GM12878 (cell line): ENCODE data around the gene LILRB1. TPM values are rescaled to one million over a fixed set of nuclear protein-coding genes. Genes with fewer than 3 reads are reported as not detected.
A peak's percentile ranks its signal among the peaks of the same experiment; 100 is the strongest.
"Not testable (repeated sequence)": the region's sequence is repeated elsewhere in the genome, so short reads cannot be mapped to it uniquely, and the experiment has no call there.

Experiments
- ATAC-seq: fragments of 200-7000 bp; cut with Tn5 transposase; 3 replicates; pipeline ENCODE4 v1.9.1; 2020; ENCODE audit warnings: mild to moderate bottlenecking, moderate library complexity
- BruUV-seq: library from RNA; stranded (reverse); fragments of 400-500 nt; replicated peaks from 2 replicates; lab custom pipeline; 2021; lab: Mats Ljungman, UMichigan
- CTCF ChIA-PET: fragments of 300-600 bp; sonication (Branson Sonifier 250); formaldehyde crosslinking; extraction: SDS; loops from one replicate; lab custom pipeline; 2021; ENCODE audit warnings: inconsistent platforms; lab: Yijun Ruan, JAX
- POLR2A ChIA-PET: fragments of 350-600 bp; formaldehyde crosslinking; extraction: SDS; loops from one replicate; lab custom pipeline; 2021; ENCODE audit warnings: inconsistent platforms; lab: Charles Lee
- RAD21 ChIA-PET: fragments of 300-600 bp; sonication (Branson Sonifier 250); formaldehyde crosslinking; loops from one replicate; lab custom pipeline; 2023; ENCODE audit warnings: antibody characterized with exemption; ENCODE audit not compliant: unreplicated experiment; lab: Charles Lee
- SMC1A ChIA-PET: fragments of 300-600 bp; sonication (Branson Sonifier 250); formaldehyde crosslinking; loops from one replicate; lab custom pipeline; 2023; ENCODE audit not compliant: unreplicated experiment, uncharacterized antibody; lab: Charles Lee
- DNase-seq: peaks from one replicate; pipeline ENCODE4 v3.0.0-alpha.2; 2011; ENCODE audit warnings: low read depth, low spot score
- FAIRE-seq: peaks from 3 replicates; lab custom pipeline; 2011; peaks lifted over from hg19 to GRCh38; lab: Jason Lieb, UNC
- H2AFZ ChIP-seq: 2 replicates; pipeline ENCODE4 v1.6.0; 2011; ENCODE audit warnings: low read depth, low read length, control low read depth; ENCODE audit not compliant: control insufficient read depth
- H3K27ac ChIP-seq: 2 replicates; pipeline ENCODE4 v1.5.1; 2011; ENCODE audit warnings: control low read depth; ENCODE audit not compliant: control insufficient read depth, insufficient read depth
- H3K27me3 ChIP-seq, 2 experiments: replicated peaks in 1 of 2; 2 replicates each; pipeline versions ENCODE4 v1.6.0 to v1.6.1; 2011; ENCODE audit warnings: low read length in 1 of 2; ENCODE audit not compliant: control insufficient read depth in 2 of 2, insufficient read depth in 2 of 2
- H3K36me3 ChIP-seq, 2 experiments: 2 replicates each; pipeline ENCODE4 v1.5.1; 2011; ENCODE audit warnings: low read length in 1 of 2; ENCODE audit not compliant: control insufficient read depth in 2 of 2, insufficient read depth in 2 of 2
- H3K4me1 ChIP-seq: 2 replicates; pipeline ENCODE4 v1.6.1; 2011; ENCODE audit warnings: mild to moderate bottlenecking, low read length, moderate library complexity, mixed read lengths; ENCODE audit not compliant: control insufficient read depth, insufficient read depth
- H3K4me2 ChIP-seq: 2 replicates; pipeline ENCODE4 v1.6.0; 2011; ENCODE audit warnings: control low read depth; ENCODE audit not compliant: control insufficient read depth, insufficient read depth
- H3K4me3 ChIP-seq: fragments of 200-600 bp; sonication (generic); 2 replicates; pipeline ENCODE4 v1.5.1; 2016
- H3K79me2 ChIP-seq: 2 replicates; pipeline ENCODE4 v1.6.0; 2011; ENCODE audit warnings: low read length; ENCODE audit not compliant: control insufficient read depth, insufficient read depth
- H3K9ac ChIP-seq: 2 replicates; pipeline ENCODE4 v1.8.0; 2011; ENCODE audit warnings: low read length, control low read depth, mixed read lengths; ENCODE audit not compliant: control insufficient read depth, insufficient read depth
- H3K9me3 ChIP-seq: replicated peaks from 3 replicates; pipeline ENCODE4 v1.5.1; 2011; ENCODE audit warnings: mild to moderate bottlenecking, low read length; ENCODE audit not compliant: control insufficient read depth, insufficient read depth
- H4K20me1 ChIP-seq: 2 replicates; pipeline ENCODE4 v1.6.0; 2011; ENCODE audit not compliant: control insufficient read depth, insufficient read depth
- STAT3 ChIP-seq: IDR thresholded peaks from 2 replicates; pipeline ENCODE4 v1.6.1; 2011; ENCODE audit warnings: low read depth, low read length, improper control_type of control experiment
- WGBS: methylation state at CpG from one replicate; pipeline ENCODE4 v1.1.6; 2016; ENCODE audit warnings: low lambda C conversion rate; ENCODE audit not compliant: insufficient replicate concordance, insufficient coverage; ENCODE audit errors: missing lambda C conversion rate; 5-methylcytosine and 5-hydroxymethylcytosine counted together
- in situ Hi-C: fragments of 300-500 bp; cut with MboI; formaldehyde crosslinking; loops from 9 replicates; pipeline ENCODE4 v1.14.3; 2018; ENCODE audit warnings: mixed read lengths
- intact Hi-C: fragments of 100-400 bp; cut with micrococcal nuclease; formaldehyde crosslinking; loops from one replicate; pipeline ENCODE4 v1.14.2; 2022; ENCODE audit not compliant: unreplicated experiment
- polyA plus RNA-seq, 11 experiments: library from polyadenylated mRNA; depleted of rRNA in 4 of 11; unstranded in 6 of 11; stranded (reverse) in 5 of 11; fragments of >200 nt; fragmentation: Nextera tagmentation in 4 of 11; fragmentation: Illumina TruSeq in 1 of 11; extraction: Ambion mirVana in 4 of 11; extraction: Trizol in 1 of 11; gene quantifications; 1 replicate in 1 of 11; 2 replicates in 10 of 11; pipeline versions ENCODE4 v1.2.1 to v1.2.3, GENCODE V29; 2011 to 2016; ENCODE audit warnings: inconsistent platforms in 2 of 11, missing spikeins in 2 of 11, low read depth in 1 of 11
- total RNA-seq, 4 experiments: library from RNA; depleted of rRNA in 3 of 4; stranded (reverse); fragments of >200 nt in 3 of 4; fragmentation: Illumina TruSeq in 1 of 4; extraction: Trizol in 1 of 4; gene quantifications; 2 replicates each; pipeline versions ENCODE4 v1.2.1 to v1.2.3, GENCODE V29; 2013 to 2021

The LILRB1 gene
- total and polyA plus RNA-seq, 10 of the 15 experiments (the other 5 are each of a cell fraction or from before 2014, with no cell fraction given): 4.9 to 92.2 (median 50.1) TPM

- Histone ChIP-seq H3K27ac (no peak overlapping the region; the same call in 1 of the 2 replicates), H3K9me3 (no peaks in the 10 kb centered on the region), H3K4me1 (peaks cover 21% of the 10 kb centered on the region), H3K79me2 (peaks cover 13% of the 10 kb centered on the region), H3K9ac (no peak overlapping the region), H3K27me3 (no peaks in the 10 kb centered on the region), H3K4me2 (no peak overlapping the region), H3K36me3 (peaks cover 16% of the 10 kb centered on the region in 2 experiments; a peak in 3 of 4 replicates), H3K4me3 (no peak overlapping the region), H2AFZ (no peak overlapping the region), H4K20me1 (no peaks in the 10 kb centered on the region)
- no TSS peak for BruUV-seq
- ChIA-PET POLR2A (interaction anchor here (0.8 kb wide), 1 partner anchor 11 kb away, joined by 3 read pairs; no protein-coding TSS in a partner anchor), CTCF (interaction anchor here (0.6 to 1.2 kb wide), 3 partner anchors 20 to 154 kb away, joined by 3 to 4 read pairs (median 3); no protein-coding TSS in a partner anchor), RAD21 (interaction anchor here (0.7 to 1.7 kb wide), 2 partner anchors 13 to 151 kb away, joined by 3 to 8 read pairs; no protein-coding TSS in a partner anchor), SMC1A (interaction anchor here (1.1 to 1.6 kb wide), 2 partner anchors 15 to 16 kb away, joined by 3 to 6 read pairs; no protein-coding TSS in a partner anchor)
- ATAC-seq (peak; percentile 78), DNase-seq (no peak), FAIRE-seq (no peak)
- in situ Hi-C loops (loop anchor here (5.0 kb wide), 1 partner anchor 351 kb away; the partner anchor contains the start of gene LILRB2), intact Hi-C loops (no loop called here)
- WGBS: 26% methylated on average over 7 of the region's 7 CpGs
- TF ChIP-seq STAT3: no peak
These were observed 3.1 kb downstream of the LILRB1 start for GRCh38 chr19:54633401-54633800.

GRCh38 chr19:54636081-54636480 is 5.8 kb downstream of the LILRB1 start:
- not testable (repeated sequence) for BruUV-seq, FAIRE-seq
- 91% methylated on average over 5 of the region's 12 CpGs for WGBS

More at GRCh38 chr19:54636081-54636480, 5.8 kb downstream of the LILRB1 start:
- H3K4me1 ChIP-seq, H3K79me2 ChIP-seq, H3K9ac ChIP-seq, H4K20me1 ChIP-seq, H2AFZ ChIP-seq, in situ Hi-C loops, SMC1A ChIA-PET, RAD21 ChIA-PET, POLR2A ChIA-PET, H3K27me3 ChIP-seq, H3K4me2 ChIP-seq, H3K4me3 ChIP-seq, H3K9me3 ChIP-seq, H3K27ac ChIP-seq, intact Hi-C loops, DNase-seq, ATAC-seq: not testable (repeated sequence)
- CTCF ChIA-PET: interaction anchor here (1.6 kb wide), 1 partner anchor 38 kb away, joined by 4 read pairs; no protein-coding TSS in a partner anchor
- H3K36me3 ChIP-seq: peaks cover 6 to 10% of the 10 kb centered on the region in 2 experiments; a peak in 3 of 4 replicates
